Calu3 (cell line): ENCODE results near the gene ATG16L2. TPM values are rescaled to one million over a fixed set of nuclear protein-coding genes. Genes with fewer than 3 reads are reported as not detected.

Source experiments
- BruUV-seq: library from RNA; stranded (reverse); fragments of 400-500 nt; replicated peaks from 2 replicates; lab custom pipeline; 2021; lab: Mats Ljungman, UMichigan
- CTCF ChIA-PET: fragments of 300-600 bp; sonication (Branson Sonifier 250); formaldehyde crosslinking; loops from one replicate; lab custom pipeline; 2022; ENCODE audit warnings: antibody characterized with exemption; lab: Charles Lee
- DNase-seq: peaks from one replicate; pipeline ENCODE4 v3.0.0; 2022
- H3K27ac Mint-ChIP-seq: one replicate; pipeline ENCODE4 v1.8.0; 2022; ENCODE audit warnings: mixed read lengths; ENCODE audit not compliant: unreplicated experiment
- H3K27me3 Mint-ChIP-seq: one replicate; pipeline ENCODE4 v1.8.0; 2022; ENCODE audit warnings: mixed read lengths; ENCODE audit not compliant: unreplicated experiment
- H3K36me3 Mint-ChIP-seq: one replicate; pipeline ENCODE4 v1.8.0; 2022; ENCODE audit warnings: mild to moderate bottlenecking, moderate library complexity, mixed read lengths; ENCODE audit not compliant: insufficient read depth, unreplicated experiment
- H3K4me1 Mint-ChIP-seq: one replicate; pipeline ENCODE4 v1.8.0; 2022; ENCODE audit warnings: mild to moderate bottlenecking, low read depth, mixed read lengths; ENCODE audit not compliant: unreplicated experiment
- H3K4me3 Mint-ChIP-seq: one replicate; pipeline ENCODE4 v1.8.0; 2022; ENCODE audit warnings: mild to moderate bottlenecking, low read depth, moderate library complexity, mixed read lengths; ENCODE audit not compliant: unreplicated experiment
- H3K9me3 Mint-ChIP-seq: one replicate; pipeline ENCODE4 v1.8.0; 2022; ENCODE audit warnings: low read depth, mixed read lengths; ENCODE audit not compliant: unreplicated experiment
- CTCF ChIP-seq: fragments of 200-600 bp; IDR thresholded peaks from one replicate; pipeline ENCODE4 v1.8.0; 2022; ENCODE audit warnings: antibody characterized with exemption; ENCODE audit not compliant: unreplicated experiment
- intact Hi-C: fragments of 100-400 bp; cut with micrococcal nuclease; formaldehyde crosslinking; loops from one replicate; pipeline ENCODE4 v1.10.0; 2022; ENCODE audit not compliant: unreplicated experiment
- total RNA-seq: library from RNA; stranded (reverse); gene quantifications from 2 replicates; pipeline ENCODE4 v1.2.3, GENCODE V29; 2022

The ATG16L2 gene
- total RNA-seq, 1 experiment from 2014 or later, result 28.7 TPM

GRCh38 chr11:72864702-72865655 lies 50.8 kb downstream of the ATG16L2 start:
- CTCF ChIA-PET, result interaction anchor here (0.7 kb wide), 1 partner anchor 30 kb away, joined by 3 read pairs; no protein-coding TSS in a partner anchor
- Mint-ChIP-seq H3K9me3 (no peaks in the 10 kb centered on the region), H3K27ac (no peak overlapping the region), H3K4me1 (peaks cover 4% of the 10 kb centered on the region), H3K36me3 (no peaks in the 10 kb centered on the region), H3K27me3 (no peaks in the 10 kb centered on the region), H3K4me3 (no peak overlapping the region)
- intact Hi-C loops, result no loop called here
- no peak for DNase-seq
- no peak for TF ChIP-seq CTCF
- no TSS peak for BruUV-seq

GRCh38 chr11:72867970-72868369 lies 53.8 kb downstream of the ATG16L2 start:
- no TSS peak for BruUV-seq
- no peaks in the 10 kb centered on the region for H3K36me3 Mint-ChIP-seq
- CTCF ChIA-PET, result no interaction called here

GRCh38 chr11:72869831-72870230 lies 55.6 kb downstream of the ATG16L2 start:
- H3K27me3 Mint-ChIP-seq, result no peaks in the 10 kb centered on the region
- intact Hi-C loops, result no loop called here
- H3K4me3 Mint-ChIP-seq, result no peak overlapping the region
- H3K27ac Mint-ChIP-seq, result no peak overlapping the region
- no peaks in the 10 kb centered on the region for H3K9me3 Mint-ChIP-seq
- BruUV-seq, result no TSS peak
- CTCF ChIA-PET, result no interaction called here
- DNase-seq, result no peak
- no peak for TF ChIP-seq CTCF
- H3K4me1 Mint-ChIP-seq, result peaks cover 8% of the 10 kb centered on the region
- no peaks in the 10 kb centered on the region for H3K36me3 Mint-ChIP-seq

More at GRCh38 chr11:72867970-72868369, 53.8 kb downstream of the ATG16L2 start:
- TF ChIP-seq CTCF, result no peak
- H3K9me3 Mint-ChIP-seq, result no peaks in the 10 kb centered on the region
- DNase-seq, result no peak
- no peak overlapping the region for H3K4me3 Mint-ChIP-seq
- H3K4me1 Mint-ChIP-seq, result peaks cover 8% of the 10 kb centered on the region
- intact Hi-C loops, result no loop called here
- no peak overlapping the region for H3K27ac Mint-ChIP-seq
- no peaks in the 10 kb centered on the region for H3K27me3 Mint-ChIP-seq

- CTCF ChIA-PET, result interaction anchor here (0.5 to 0.7 kb wide), 2 partner anchors 9 to 424 kb away, joined by 3 read pairs; no protein-coding TSS in a partner anchor
- no peaks in the 10 kb centered on the region for H3K36me3 Mint-ChIP-seq
- H3K27ac Mint-ChIP-seq, result no peak overlapping the region
- TF ChIP-seq CTCF, result no peak
- DNase-seq, result no peak
- H3K9me3 Mint-ChIP-seq, result no peaks in the 10 kb centered on the region
- peaks cover 8% of the 10 kb centered on the region for H3K4me1 Mint-ChIP-seq
- no TSS peak for BruUV-seq
- intact Hi-C loops, result no loop called here
- H3K27me3 Mint-ChIP-seq, result no peaks in the 10 kb centered on the region
- no peak overlapping the region for H3K4me3 Mint-ChIP-seq
These were observed 56.9 kb downstream of the ATG16L2 start for GRCh38 chr11:72871119-72871518.
